Keratinocyte (primary cell): ENCODE results near the gene PLCL1. TPM values are rescaled to one million over a fixed set of nuclear protein-coding genes. Genes with fewer than 3 reads are reported as not detected.

ENCODE experiments used
- DNase-seq: peaks from one replicate; pipeline ENCODE4 v3.0.0-alpha.2; 2011; ENCODE audit warnings: low read depth, missing footprints, low spot score
- FAIRE-seq: peaks from 2 replicates; lab custom pipeline; 2011; peaks lifted over from hg19 to GRCh38; lab: Jason Lieb, UNC
- H2AFZ ChIP-seq: 2 replicates; pipeline ENCODE4 v1.6.0; 2012; ENCODE audit warnings: low read length, control low read depth, inconsistent platforms; ENCODE audit not compliant: control insufficient read depth
- H3K27ac ChIP-seq: 2 replicates; pipeline ENCODE4 v1.5.1; 2011; ENCODE audit warnings: low read length; ENCODE audit not compliant: control insufficient read depth, insufficient read depth
- H3K27me3 ChIP-seq: 3 replicates; pipeline ENCODE4 v1.6.0; 2011; ENCODE audit warnings: low read length; ENCODE audit not compliant: control insufficient read depth, insufficient read depth; ENCODE audit errors: extremely low read depth
- H3K36me3 ChIP-seq, 2 experiments: 2 replicates in 1 of 2; 3 replicates in 1 of 2; pipeline ENCODE4 v1.5.1; 2011; ENCODE audit warnings: low read length in 2 of 2, mild to moderate bottlenecking in 1 of 2; ENCODE audit not compliant: control insufficient read depth in 2 of 2, insufficient read depth in 2 of 2; ENCODE audit errors: extremely low read depth in 1 of 2
- H3K4me1 ChIP-seq: 3 replicates; pipeline ENCODE4 v1.5.1; 2011; ENCODE audit warnings: low read length; ENCODE audit not compliant: control insufficient read depth, insufficient read depth; ENCODE audit errors: extremely low read depth
- H3K4me2 ChIP-seq: 3 replicates; pipeline ENCODE4 v1.6.0; 2011; ENCODE audit warnings: low read depth, low read length; ENCODE audit not compliant: control insufficient read depth, insufficient read depth; ENCODE audit errors: extremely low read depth
- H3K4me3 ChIP-seq, 3 experiments: fragments of 200-600 bp in 1 of 3; sonication (generic) in 1 of 3; 2 replicates in 2 of 3; 3 replicates in 1 of 3; pipeline ENCODE4 v1.5.1; 2011 to 2016; ENCODE audit warnings: low read length in 3 of 3, mild to moderate bottlenecking in 3 of 3, control low read depth in 2 of 3, inconsistent platforms in 1 of 3, low read depth in 1 of 3, mixed read lengths in 1 of 3, mixed run types in 1 of 3, moderate library complexity in 1 of 3; ENCODE audit not compliant: control insufficient read depth in 2 of 3, insufficient read depth in 2 of 3; ENCODE audit errors: extremely low read depth in 1 of 3
- H3K79me2 ChIP-seq: 2 replicates; pipeline ENCODE4 v1.6.0; 2012; ENCODE audit warnings: low read length; ENCODE audit not compliant: control insufficient read depth, insufficient read depth
- H3K9ac ChIP-seq: 3 replicates; pipeline ENCODE4 v1.6.0; 2011; ENCODE audit warnings: low read length; ENCODE audit not compliant: control insufficient read depth, insufficient read depth; ENCODE audit errors: extremely low read depth
- H3K9me1 ChIP-seq: 3 replicates; pipeline ENCODE4 v1.6.0; 2011; ENCODE audit warnings: low read length; ENCODE audit not compliant: control insufficient read depth, insufficient read depth; ENCODE audit errors: extremely low read depth
- H3K9me3 ChIP-seq: 2 replicates; pipeline ENCODE4 v1.5.1; 2012; ENCODE audit warnings: low read depth, low read length; ENCODE audit not compliant: control insufficient read depth
- H4K20me1 ChIP-seq: 3 replicates; pipeline ENCODE4 v1.6.0; 2011; ENCODE audit warnings: low read length; ENCODE audit not compliant: control insufficient read depth, insufficient read depth; ENCODE audit errors: extremely low read depth
- CTCF ChIP-seq, 3 experiments: IDR thresholded peaks in 1 of 3; conservative IDR thresholded peaks in 1 of 3; optimal IDR thresholded peaks in 1 of 3; 2 replicates in 2 of 3; 3 replicates in 1 of 3; pipeline versions ENCODE3 to v1.5.1; 2011; ENCODE audit warnings: low read length in 3 of 3, mild to moderate bottlenecking in 3 of 3, moderate library complexity in 2 of 3, control low read depth in 1 of 3, inconsistent platforms in 1 of 3; ENCODE audit not compliant: insufficient read depth in 2 of 3; ENCODE audit errors: extremely low read depth in 1 of 3
- EZH2 ChIP-seq: IDR thresholded peaks from one replicate; pipeline ENCODE4 v1.6.1; 2012; ENCODE audit warnings: inconsistent platforms, mild to moderate bottlenecking, low read length, moderate library complexity
- dilution Hi-C: fragments of 300-500 bp; cut with MboI; formaldehyde crosslinking; loops from one replicate; pipeline ENCODE4 v1.7.0; 2020; ENCODE audit warnings: low sequenced_read_pairs; ENCODE audit not compliant: extremely low pct_ligation_motif_present
- polyA plus RNA-seq, 5 experiments: library from polyadenylated mRNA; depleted of rRNA in 3 of 5; stranded (reverse) in 3 of 5; stranded (forward) in 1 of 5; unstranded in 1 of 5; fragments of >200 nt; gene quantifications; 1 replicate in 1 of 5; 2 replicates in 3 of 5; 3 replicates in 1 of 5; pipeline versions ENCODE4 v1.2.1 to v1.2.3, GENCODE V29; 2011 to 2012; ENCODE audit warnings: missing spikeins in 2 of 5, low read depth in 1 of 5, low replicate concordance in 1 of 5

PLCL1 gene
- polyA plus RNA-seq, 1 donor (not counting 4 experiments of a cell fraction or from before 2014, with no cell fraction given): 0.01 TPM

- no peak overlapping the region for H3K27ac ChIP-seq
- H3K9me3 ChIP-seq: no peaks in the 10 kb centered on the region
- H3K27me3 ChIP-seq: no peaks in the 10 kb centered on the region
- H3K79me2 ChIP-seq: no peaks in the 10 kb centered on the region
- no peak for TF ChIP-seq CTCF (optimal IDR thresholded peaks at IDR 0.05 in 1 of 3, IDR thresholded peaks at IDR 0.05 in 1 of 3, conservative IDR thresholded peaks at IDR 0.05 in 1 of 3; ENCODE audit: extremely low read depth in 1 of 3, insufficient read depth in 2 of 3, low read length in 3 of 3)
- TF ChIP-seq EZH2: no peak
- no peak for DNase-seq
- no peak overlapping the region for H3K4me3 ChIP-seq
- no peaks in the 10 kb centered on the region for H4K20me1 ChIP-seq
- no peak overlapping the region for H3K9ac ChIP-seq
- H3K4me2 ChIP-seq: no peak overlapping the region
- no peaks in the 10 kb centered on the region for H3K36me3 ChIP-seq
- no peaks in the 10 kb centered on the region for H3K4me1 ChIP-seq
- H3K9me1 ChIP-seq: no peaks in the 10 kb centered on the region
- H2AFZ ChIP-seq: no peak overlapping the region
- FAIRE-seq: no peak
- dilution Hi-C loops: no loop called here
Measured at GRCh38 chr2:197932374-197932773, 128.0 kb downstream of the PLCL1 start.

- Histone ChIP-seq H3K36me3 (no peaks in the 10 kb centered on the region), H3K27me3 (no peaks in the 10 kb centered on the region), H3K4me1 (no peaks in the 10 kb centered on the region), H3K9me3 (no peaks in the 10 kb centered on the region), H4K20me1 (no peaks in the 10 kb centered on the region), H3K79me2 (no peaks in the 10 kb centered on the region), H3K9me1 (no peaks in the 10 kb centered on the region), H2AFZ (no peak overlapping the region), H3K9ac (no peak overlapping the region), H3K27ac (no peak overlapping the region), H3K4me3 (no peak overlapping the region), H3K4me2 (no peak overlapping the region)
- no peak for DNase-seq
- FAIRE-seq: no peak
- TF ChIP-seq EZH2 (no peak), CTCF (optimal IDR thresholded peaks at IDR 0.05 in 1 of 3, IDR thresholded peaks at IDR 0.05 in 1 of 3, conservative IDR thresholded peaks at IDR 0.05 in 1 of 3; ENCODE audit: extremely low read depth in 1 of 3, insufficient read depth in 2 of 3, low read length in 3 of 3) (no peak)
- dilution Hi-C loops: no loop called here
Measured at GRCh38 chr2:197934261-197934933, 130.0 kb downstream of the PLCL1 start.
